Dedifferentiated amniotic fluid mesenchymal stem cell (primary cell): Measurements from ENCODE around the gene STARD13.
A peak's percentile ranks its signal among the peaks of the same experiment; 100 is the strongest.

Source experiments
- DNase-seq: peaks from one replicate; pipeline ENCODE4 v3.0.0-alpha.2; 2016; ENCODE audit errors: extremely low spot score

The STARD13 gene

DNA sequence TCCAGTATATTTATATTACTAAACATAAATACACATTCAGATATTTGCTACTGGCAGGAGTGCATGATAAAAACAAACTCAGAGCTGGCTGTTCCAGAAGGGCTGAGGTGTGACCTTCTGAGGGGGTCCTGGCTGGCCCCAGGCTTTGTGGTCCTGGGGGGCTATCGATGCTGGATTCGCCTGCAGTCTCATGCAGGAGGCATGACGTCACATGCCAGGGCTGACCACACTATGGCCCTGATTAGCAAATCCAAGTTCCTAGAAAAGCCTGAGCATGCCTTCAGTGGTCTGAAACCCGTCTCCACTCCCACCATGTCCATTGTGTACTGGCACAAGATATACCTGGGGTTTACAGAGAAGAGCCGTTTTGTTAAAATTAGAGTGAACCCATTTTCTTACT lies 171.4 kb downstream of the STARD13 start:
- DNase-seq, result no peak

DNA sequence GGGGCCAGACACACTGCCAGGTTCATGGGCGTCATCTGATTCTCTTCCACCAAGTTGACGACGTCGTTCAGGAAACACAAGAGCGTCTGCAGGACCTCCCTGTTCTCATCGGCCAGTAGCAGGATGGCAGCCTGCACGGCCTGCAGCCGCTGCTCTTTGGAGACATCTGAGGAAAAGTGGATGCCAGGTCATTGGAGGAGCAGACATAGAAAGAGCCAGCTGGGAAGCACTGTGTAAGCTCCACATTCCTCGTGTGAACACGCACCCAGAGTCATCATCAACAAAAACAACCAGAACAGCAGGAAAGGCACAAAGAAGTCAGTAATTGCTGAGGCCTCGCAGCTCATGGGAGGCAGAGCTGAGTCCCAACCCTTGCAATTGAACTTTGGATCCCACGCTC lies 172.8 kb downstream of the STARD13 start:
- DNase-seq, result no peak

DNA sequence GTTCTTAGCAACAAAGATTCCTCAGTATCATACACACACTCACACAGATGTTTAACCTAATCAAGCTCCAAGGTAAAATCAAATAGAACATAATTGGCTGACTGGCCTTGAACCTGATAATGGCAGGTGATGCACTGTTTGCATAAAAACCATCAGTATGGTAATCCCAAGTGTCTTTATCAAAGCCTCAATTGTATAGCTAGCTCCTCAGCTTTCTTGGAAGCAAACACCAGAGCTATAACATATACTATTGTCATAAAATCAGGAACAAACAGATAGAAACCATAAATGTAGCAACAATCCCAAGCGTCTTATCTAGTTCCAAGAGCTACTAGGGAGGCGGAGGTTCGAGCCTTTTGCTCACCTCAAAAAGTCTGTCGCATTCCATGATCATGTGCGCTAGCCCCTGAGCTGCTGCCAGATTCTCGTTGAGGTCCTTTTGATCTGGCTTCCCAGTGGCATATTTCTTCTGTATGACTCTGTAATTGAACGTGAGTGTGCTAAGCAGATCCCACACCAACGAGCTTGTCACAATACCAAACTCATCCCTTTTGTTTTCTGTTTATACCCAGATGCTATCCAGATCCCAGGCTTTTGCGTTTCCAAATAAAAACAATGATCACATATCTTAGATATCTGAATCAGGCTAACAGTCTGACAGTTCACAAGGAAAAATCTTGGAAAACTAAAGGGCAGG lies 174.0 kb downstream of the STARD13 start:
- no peak for DNase-seq

DNA sequence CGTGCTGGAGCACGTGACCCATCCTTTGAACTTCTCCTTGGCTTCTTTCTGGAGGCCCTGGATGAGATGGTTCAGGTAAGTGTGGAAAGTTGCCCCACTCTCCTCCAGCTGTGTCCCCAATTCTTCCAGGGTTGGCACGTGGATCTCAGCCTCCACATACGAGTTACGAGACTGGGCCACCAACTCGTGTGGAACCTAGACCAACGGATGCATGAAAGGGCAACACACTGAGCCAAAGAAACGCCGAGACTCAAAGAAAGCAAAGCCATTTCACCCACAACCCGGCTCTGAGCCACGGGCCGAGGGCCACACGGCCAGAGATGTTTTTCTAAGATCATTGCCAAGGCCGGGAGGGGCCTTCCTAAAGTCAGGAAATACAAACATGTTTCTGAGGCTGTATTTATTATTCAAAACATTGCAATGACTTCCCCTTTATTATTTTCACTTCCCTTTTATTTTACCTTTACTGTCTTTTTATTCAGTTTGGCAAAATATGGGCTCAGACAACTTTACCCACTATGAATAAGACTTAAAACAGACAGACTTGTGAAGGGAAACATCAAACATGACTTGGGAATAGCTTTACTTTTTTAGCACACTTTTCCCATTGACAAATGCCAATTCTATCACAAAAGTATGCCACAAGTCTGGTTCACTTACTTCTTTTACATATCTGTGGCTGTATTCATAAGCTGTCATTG lies 174.7 kb downstream of the STARD13 start:
- DNase-seq, result no peak

DNA sequence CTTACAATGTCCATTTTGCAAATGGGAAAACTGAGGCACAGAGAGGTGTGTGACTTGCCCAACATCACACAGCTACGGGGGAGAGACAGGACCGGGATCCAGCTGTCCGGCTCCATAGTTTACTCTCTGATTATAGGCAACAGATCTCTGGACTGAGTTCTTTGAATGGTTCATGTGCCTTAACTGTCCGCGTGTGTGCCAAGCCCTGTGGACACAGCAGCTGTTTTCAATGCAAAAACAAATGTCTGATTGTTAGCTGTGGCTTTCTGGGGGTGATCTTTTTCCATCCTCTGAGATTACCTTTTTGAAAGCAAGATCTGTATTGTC lies 175.2 kb downstream of the STARD13 start:
- DNase-seq, result no peak

DNA sequence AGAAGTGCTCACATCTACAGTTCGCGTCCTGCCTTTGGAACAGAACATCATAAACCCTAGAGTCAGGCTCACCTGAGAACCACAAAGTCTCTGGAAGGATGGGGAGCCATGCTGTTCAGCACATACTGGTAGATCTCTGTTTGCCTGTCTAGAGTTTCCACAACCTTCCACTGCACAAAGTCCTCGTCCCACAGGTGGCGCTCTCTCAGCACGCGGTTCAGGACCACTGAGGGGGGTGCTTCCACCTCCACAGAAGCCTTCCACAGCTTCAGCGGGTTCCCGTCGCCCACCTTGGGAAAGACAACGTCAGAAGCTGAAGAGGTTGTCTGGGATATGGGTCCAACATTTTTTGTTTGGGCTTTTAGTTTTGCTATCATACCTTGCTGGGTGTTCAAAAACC lies 175.8 kb downstream of the STARD13 start:
- DNase-seq, result no peak

DNA sequence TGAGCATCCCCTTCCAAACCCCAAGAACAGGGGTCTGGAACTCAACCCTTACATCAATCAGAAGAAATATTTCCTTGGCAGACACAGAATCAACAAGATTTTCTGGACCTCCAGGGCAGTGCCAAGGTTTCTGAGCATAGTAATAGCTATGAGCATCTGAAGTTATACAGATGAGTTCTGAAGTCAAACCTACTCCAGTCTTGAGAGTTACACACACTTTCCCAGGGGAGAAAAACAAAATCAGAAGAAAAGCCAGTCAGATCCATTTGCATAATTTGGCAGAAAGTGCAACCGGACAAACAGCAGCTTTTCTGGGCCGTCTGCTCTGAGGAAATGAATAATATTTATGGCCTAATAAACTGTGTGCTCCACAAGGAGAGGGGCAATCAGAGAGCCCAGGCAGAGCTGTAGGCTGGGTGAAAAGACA lies 176.3 kb downstream of the STARD13 start:
- DNase-seq, result no peak

DNA sequence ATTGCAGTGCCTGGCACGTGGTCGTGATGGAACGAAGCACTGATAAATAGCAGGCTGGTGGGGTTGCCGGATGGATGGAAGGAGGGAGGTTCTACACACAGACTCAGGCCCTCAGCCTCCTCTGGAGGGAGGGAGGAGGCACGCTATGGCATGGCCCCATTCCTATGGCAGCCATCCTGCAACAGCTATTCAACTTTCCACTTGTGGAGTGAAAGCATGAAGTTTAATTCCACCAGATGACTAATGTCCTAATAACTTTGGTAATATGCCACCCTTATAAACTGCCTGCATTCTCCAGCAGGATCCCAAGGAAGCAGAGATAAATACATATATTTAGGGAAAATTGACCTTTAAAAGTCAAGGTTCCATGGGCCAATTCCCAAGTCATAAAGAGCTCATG lies 176.9 kb downstream of the STARD13 start:
- peak; percentile 53 for DNase-seq

DNA sequence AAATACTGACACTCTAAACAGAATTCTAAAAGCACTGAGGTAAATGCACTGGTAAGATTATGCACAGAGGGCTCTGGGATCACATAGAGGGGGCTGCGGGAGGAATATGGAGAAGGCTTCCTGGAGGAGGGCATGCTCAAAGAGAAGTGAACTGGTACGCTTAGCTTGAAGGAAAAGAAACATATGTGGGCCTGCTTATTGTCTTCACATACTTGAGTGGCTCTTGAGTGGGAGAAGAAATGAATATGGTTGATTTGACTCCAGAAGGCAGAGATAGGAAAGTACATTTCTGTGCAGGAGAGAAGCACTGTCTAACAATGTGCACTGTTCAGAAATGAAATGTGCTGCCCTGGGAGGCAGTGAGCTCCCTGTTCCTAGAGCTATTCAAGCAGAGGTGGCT lies 178.2 kb downstream of the STARD13 start:
- DNase-seq, result no peak

DNA sequence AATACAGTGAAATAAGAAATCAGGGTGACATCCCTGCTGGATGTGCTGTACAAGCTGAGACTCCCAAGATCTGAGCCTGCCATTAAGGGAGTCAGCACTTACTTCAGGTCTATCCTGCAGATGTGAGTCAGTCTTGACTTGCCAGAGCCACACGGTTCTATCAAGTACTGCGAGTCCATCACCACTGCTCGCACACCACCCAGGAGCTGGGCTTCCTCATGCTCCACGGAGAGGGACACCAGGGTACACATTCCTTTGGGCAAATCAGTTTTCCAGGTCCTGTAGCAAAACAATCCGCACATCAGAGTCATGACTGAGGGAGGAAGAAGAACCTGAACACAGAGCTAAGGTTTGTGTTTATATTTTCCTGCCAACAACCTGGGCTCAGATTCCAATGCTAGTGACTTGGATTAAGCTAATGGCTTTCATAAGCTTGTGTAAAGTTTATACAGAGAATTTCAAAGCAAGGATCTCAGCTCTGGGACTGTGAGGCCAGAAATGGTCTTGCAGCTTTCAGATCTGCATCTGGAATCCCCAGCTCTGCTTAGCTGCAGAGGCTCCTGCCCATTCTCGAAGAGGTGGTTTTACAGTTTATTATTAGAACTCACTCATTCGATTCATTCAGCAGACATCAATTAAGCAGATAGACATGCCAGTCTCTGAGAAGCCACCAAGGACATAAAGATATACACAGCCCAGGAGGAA lies 178.7 kb downstream of the STARD13 start:
- DNase-seq, result no peak

DNA sequence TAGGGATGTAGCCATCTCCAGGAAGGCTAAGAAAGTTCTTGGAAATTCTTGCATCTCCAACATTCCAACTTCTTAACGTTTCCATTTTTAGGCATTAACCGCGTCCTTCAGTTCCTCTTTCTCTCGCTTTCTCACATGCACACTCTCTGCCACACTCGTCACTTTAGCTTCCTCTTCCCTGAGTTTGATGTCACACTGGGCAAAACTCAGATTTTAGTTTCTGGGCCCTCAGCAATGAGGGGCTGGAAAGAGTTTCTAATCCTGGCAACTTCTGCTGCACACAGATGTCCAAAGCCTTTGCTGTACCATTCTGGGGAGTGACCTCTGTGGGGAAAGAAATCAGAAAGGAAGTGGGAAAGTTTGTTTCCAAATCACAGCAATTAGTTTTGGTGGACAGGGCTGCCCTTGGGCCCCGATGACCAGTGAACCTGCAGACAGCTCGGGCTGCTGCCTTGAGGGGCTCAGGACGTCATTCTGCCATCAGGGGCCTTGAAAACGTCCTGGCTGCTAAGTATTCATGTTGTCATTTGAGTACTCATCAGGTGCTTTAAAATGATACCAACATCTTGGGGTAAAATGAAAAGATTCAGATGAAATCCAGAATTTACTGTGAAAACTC lies 180.1 kb downstream of the STARD13 start:
- no peak for DNase-seq

DNA sequence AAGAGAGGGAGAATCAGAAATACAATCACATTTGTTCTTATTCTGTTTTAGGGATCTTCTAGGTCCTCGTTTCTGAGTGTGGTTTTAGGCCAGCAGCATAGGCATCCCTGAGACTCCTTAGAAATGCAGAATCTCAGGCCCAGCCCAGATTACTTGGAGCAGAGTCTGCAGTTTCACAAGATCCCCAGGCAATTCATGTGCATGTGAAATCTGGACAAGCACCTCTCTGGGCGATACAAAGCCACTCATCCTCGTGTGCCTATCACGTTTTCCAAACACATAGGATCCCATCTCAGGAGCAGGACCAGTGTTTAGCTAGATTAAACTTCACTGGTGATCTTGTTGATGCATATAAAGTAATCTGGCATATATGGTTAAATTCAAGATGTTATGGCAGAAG lies 182.1 kb downstream of the STARD13 start:
- no peak for DNase-seq

DNA sequence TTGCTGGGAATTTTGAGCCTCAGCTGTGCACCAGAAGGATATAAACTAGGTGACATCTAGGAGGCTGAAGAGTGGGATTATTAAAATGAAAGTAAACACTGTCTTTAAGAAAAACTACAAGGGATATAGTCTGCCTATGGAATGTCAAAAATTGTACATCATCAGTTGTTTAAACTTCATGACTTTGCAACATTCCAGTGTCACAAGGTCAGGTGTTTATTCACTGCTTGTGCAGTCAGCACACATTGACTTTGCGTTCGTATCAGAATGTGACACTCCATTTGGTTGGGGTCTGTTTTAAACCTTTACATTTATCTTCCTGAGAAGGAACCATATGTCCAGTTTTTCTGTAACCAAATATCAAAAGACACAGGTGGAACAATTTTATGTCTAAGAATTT lies 183.7 kb downstream of the STARD13 start:
- no peak for DNase-seq

DNA sequence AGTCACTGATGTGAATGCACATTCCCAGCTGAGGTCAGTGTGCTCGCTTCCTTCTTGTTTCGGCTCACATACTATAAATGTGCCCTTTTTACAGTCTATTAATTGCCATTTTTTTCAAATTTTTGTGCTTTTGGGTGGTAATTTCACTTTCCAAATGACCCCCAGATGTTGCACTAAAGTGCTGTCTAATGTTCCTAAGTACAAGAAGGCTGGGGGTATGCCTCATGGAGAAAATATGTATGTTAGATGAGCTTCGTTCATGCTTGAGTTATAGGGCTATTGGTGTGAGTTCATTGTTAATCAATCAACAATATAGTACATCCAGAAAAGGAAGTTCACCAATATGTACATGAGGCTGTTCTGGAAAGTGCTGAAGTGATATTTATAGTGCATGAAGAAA lies 184.7 kb downstream of the STARD13 start:
- no peak for DNase-seq

DNA sequence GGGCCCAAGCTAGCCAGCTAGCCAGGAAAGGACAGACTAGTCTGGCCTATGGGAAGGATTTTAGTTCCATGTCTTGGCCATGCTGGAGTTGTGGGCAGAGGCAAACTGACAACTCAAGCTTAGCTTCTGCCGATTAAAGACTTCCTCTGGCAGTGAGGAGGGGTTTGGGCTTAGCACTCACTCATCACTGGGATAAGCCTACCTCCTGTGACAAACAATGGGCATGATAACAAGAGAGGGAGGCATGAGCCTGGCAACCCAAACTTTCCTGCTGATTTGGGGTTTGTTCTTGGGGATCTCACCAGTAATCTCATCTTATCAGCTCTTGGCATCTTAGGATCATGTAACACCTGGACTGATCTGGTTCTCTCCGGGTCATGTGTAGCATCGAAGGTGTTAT lies 185.7 kb downstream of the STARD13 start:
- DNase-seq, result no peak

DNA sequence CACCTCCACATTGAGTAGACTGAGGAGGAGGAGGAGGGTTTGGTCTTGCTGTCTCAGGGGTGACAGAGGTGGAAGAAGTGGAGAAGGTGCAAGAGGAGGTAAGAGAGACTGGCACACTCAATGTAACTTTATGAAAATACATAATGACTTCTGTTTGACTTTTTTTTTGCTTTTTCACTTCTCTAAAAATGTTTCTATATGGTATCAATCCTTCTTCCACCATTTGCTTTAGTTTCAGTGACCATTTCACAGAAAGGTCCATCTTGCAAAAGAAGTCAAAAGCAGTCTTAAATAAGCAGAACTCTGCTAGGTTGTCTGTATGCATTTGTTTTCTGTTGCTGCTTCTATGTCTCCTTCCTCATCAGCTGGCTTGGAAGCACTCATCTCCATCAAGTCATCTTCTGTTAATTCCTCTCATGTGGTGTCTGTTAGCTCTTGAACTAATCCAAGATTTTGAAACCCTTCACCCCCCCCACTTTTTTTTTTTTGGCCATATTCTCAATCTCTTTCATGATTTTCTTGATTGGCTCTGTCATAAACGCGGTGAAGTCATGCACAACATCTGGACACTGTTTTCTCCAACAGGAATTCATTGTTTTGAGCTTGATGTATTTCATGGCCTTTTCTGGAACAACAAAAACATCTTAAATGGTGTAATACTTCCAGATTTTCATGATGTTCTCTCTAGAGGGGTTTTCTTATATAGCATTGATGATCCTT lies 188.5 kb downstream of the STARD13 start:
- DNase-seq, result no peak

DNA sequence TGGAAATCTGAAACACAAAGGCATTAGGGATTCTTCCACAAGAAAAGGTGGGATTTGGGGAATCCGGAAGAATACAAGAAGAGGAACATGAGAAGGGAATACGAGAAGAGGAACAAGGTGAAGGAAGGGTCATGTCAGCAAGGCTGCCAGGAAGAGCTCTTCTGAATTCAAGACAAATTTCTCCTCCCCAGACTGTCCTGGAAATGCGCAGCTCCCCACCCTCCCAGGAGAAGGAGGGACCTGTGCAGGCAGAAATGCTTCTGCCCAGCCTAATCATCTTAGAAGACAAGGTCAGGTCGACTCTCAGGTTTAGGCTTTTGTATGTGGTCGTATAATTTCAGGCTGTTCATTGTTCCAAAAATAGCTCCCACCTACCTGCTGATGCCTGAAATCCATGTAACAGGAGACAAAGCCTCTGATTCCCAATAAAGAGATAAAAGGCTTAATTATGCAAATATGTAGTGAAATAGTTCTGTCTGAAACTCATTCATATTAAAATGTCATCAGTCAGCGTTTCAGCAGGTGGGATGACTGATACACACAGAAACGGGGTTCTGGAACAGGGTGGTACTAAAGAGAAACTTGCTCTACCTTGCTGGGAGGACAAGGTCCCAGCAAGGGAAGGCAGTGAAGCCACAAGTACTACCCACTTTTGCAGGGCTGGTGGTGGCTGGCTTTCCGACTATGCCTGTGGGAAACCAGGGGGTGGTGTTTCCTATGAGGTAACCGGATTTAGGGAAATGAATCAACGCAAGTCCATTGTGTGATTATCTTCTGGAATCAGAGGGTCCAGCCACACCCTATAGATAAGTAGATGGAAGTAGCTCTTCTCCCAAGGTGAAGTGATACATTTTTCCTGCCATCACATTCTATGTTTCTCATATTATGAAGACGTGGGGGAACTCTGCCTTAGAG lies 193.2 kb downstream of the STARD13 start:
- no peak for DNase-seq

DNA sequence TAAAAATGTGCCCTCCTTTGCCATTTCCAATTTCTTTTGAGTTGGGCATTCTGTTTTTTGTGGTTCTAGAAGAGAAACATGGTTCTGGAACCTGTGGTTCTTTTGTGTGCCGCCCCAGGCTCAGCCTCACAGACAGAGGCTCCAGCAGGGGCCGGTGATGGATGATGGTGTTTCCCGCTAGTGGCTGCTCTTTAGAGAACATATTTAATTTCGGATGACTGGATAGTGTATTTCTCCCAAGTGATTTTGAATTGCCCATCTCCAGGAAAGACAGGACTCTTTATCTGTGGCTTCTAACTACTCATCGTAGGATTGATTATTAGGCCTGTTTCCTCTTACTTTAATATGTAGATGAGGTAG lies 194.2 kb downstream of the STARD13 start:
- no peak for DNase-seq

DNA sequence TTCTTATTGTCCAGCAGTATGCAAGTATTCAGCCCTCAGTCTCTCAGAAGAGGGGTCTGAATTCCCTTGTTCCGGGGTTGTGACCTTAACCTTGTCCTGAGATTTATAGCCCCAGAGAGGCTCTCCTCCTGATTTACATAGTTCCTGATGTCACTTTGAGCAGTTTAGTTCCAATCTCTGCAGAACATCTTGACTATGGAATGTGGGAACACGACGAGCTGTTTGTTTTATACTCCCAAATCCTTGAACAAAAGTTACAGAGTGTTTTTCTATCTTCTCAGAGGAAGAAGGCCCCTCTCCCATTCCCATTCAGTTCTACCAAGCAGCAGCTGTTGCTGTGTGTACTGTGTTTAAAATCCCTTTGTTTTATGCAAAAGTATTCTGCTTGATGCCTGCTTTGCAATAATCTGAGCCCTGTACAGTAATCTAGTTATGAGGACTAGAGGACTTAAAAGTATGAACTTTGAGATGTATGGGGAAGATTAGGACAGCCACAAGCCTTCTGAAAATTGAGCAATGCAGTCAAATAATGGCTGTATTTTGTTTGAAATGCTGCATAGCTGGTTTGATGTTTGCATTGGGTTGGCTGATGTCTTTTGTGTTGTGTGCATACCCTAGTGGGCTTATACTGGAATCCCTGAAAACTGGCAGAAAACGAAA lies 194.7 kb downstream of the STARD13 start:
- no peak for DNase-seq

DNA sequence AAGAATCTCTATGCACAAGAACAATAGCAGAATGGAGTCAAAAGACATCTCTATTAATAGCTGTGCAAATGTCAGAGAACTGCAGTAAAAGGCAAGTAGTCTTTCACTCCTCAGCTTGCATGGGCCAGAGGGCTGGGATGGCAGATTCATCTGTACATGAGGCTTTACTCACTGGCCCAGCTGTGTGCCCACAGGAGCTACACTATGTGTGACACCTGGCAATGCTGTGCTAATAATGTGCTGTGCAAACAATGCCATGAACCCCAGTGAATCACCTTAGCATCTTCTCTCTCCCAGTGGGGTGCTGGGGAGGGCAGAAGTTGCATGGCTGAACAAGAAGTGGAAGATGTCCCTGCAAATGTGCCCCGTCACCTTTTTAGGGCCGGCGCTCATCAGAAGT lies 196.2 kb downstream of the STARD13 start:
- DNase-seq, result no peak

DNA sequence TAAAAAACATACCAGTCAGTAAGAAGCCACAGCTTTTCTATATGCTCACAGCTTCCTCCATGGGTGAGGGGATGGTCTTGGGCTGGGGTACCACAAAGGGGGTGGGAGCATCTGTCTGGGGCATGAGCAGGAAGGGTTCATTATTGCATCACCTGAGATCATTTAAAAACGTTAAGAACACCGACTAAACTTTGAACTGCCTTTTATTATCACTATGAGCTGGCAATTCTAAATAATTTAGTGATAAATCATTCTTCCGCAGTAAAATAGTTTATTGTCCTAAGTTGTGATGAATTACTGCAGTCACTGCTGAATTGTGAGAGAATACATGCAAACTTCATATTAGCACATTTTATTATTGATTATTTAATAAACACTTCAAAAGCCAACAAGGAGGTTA lies 197.8 kb downstream of the STARD13 start:
- no peak for DNase-seq
